CD4-positive, alpha-beta T cell treated with Interferon alpha-2 for 1 hour (primary cell): ENCODE results near the gene CPSF2.

Experiments
- DNase-seq, 2 donors: peaks; one replicate each; pipeline ENCODE4 v3.0.0-alpha.2; 2020 to 2022

CPSF2 gene

DNA sequence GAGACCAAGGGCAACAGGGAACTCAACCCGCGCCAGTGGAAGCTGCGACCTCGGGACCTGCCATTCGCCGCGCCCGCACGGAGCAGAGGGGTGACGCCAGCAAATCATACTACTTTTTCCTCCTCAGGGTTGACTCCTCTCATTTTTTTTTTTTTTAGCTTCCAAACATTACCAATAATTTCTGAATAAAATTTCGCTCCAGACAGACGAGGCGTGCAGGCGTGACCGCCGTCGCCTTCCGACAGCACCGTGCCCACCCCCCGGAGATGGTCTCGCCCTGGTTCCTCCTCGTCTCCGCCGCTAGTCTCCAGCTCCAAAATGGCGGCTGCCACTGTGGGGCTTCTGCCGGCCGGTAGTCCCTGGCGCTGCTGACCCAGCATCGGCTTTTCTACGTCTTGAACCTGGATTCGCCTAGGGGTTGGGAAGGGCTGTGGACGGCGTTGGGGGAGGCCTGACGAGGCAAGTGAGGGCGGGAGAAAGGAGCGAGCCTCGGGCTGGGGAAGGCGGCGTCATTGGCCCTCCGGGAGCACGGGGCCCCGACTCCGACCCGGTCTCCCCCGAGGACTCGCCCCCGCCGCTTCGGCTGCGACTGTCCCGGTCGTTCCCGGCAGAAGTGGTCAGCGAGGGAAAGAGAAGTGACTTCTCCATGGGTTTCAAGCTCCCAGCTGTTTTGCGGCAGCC is at the start of gene CPSF2, which contains the start of gene NDUFB1:
Gene CPSF2 (plus strand): TSS at position 300 of the 681 bp plus-strand sequence. CDS start 9,016 bp downstream, outside the sequence.
Gene NDUFB1 (minus strand): TSS at position 37 of the 681 bp plus-strand sequence. CDS start 4,069 bp downstream, outside the sequence.
- DNase-seq, result peak; percentile 73 to 88

DNA sequence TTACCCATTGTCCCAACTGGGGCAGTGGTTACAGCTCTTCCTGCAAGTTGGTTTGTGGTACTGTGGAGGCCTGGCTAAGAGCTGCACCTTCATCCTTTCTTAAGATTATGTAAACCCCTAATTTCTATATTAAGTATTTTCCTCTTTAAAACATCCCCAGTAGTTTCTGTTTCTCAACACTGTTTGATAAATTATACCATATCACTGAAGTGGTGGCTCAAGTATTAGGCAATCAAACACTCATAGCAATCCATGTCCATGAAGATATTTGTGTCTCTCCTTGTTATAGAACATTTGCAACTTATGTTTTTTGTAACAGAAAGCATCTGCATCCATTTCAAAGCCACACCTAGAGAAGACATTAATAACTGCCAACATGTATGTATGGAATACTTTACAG is 47.2 kb upstream of the CPSF2 start:
- no peak for DNase-seq

DNA sequence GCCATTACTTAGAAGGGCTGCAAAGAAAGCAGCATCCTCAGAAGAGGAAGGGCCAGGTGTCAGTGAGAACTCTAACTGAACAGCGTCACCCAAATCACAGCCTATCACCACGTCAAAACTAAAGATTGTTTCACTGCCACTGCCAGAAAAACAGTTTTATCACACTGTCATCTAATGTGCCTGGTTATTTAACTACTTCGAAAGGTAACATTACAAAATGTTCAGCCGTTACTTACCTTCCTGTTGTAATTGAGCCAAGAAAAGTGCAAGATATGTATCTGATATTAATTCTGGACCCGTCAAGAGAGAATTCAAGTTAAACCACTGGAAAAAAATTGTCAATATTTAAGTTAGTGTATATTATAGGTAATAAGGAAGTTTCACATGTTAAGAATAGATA is 33.3 kb upstream of the CPSF2 start:
- no peak for DNase-seq

DNA sequence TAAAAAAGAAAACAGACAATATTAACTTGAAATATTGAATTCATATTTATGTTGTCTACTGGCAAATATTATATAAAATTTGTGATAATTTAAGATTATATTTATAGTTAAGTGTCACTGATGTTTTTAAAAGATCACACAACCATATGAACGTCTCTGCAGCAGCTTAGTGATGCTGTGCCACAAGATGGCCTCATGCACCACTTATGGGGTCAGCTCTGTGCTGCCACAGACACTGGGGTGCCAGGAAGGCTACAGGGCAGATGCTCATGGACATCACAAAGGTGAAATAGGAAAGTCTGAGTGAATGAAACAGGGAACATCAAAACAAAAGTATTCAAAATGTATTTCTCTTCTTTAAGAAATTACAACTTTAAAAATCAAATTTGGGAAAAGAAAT is 28.4 kb upstream of the CPSF2 start:
- peak in 1 of 2 donors; percentile 11 for DNase-seq

DNA sequence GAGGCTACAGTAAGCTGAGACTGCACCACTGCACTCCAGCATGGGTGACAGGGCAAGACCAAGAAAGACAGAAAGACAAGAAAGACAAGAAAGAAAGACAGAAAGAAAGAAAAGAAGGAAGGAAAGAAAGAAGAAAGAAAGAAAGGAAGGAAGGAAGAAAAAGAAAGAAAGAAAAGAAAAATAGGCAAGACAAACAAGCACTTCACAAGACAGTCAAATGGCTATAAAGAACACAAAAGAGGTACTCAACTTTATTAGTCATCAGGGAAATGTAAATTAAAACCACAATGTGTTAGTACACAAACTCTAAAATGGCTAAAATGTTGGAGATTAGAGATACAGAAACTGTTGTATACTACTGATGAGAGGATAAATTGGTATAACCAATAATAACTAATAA is 22.0 kb upstream of the CPSF2 start:
- no peak for DNase-seq

DNA sequence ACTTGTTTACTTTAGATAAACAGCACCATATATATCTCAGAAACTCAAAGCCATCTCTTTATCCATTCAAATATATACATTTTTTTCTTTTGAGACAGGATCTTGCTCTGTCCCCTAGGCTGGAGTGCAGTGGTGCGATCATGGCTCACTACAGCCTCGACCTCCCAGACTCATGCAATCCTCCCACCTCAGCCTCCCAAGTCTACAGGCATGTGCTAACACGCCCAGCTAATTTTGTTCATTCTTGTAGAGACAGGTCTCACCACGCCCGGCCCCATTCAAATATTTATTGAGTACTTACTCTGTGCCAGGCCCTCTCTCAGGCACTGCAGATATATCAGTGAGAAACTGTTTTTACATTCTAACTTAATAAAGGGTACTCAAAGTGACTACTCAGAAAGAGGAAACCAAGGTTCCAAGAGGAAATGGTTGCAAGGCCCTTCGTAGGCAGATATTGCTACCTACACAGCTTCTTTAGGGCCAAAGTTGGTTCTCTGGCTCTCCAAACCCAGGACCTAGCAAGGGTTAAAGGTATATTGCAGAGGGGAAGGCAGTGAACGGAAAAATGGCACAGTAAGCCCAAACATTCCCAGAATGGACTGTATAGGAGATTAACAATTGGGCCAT is 18.3 kb upstream of the CPSF2 start:
- no peak for DNase-seq

DNA sequence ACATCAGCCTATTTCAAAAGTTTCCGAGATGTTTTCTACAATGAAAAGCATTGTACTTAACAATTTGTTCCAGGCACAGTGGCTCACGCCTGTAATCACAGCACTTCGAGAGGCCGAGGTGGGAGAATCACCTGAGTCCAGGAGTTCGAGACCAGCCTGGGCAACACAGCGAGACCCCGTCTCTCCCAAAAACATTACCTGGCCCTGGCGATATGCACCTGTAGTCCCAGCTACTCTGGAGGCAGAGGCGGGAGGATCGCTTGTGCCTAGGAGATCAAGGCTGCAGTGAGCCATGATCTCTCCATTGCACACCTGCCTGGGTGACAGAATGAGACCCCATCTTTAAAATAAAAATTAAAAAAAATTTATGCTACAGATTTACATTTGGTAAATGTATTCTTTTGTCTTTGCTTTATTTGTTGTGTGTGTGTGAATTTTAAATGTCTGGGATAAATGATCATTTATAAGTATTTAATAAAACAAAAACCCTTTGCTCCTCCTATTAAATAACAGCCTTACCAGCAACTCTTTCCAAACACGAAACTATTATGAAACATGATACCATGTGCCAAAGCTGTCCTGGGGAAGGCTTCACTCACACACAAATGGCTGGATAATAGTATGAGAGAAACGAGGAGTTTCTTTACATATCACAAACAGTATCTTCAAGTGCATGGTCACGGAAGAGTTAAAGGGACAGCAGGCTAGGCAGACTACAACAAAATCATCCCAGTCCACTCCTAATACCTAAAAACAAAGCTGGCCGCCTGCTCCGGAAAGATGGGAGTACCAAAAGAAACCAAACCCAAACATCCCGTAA is 16.5 kb upstream of the CPSF2 start:
- no peak for DNase-seq

DNA sequence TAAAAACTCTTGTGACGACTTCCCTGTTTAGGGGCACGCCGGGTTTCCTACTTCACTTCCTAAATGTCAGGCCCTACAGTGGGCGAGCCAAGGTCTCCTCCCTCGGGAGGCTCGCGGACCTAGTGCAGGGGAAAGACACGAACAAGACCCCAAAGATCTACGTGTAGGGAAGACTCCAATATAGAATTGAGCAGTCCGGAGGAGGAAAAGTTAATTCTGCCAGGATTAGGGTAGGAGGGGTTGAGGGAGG is 16.0 kb upstream of the CPSF2 start:
- peak in 1 of 2 donors; percentile 38 for DNase-seq

DNA sequence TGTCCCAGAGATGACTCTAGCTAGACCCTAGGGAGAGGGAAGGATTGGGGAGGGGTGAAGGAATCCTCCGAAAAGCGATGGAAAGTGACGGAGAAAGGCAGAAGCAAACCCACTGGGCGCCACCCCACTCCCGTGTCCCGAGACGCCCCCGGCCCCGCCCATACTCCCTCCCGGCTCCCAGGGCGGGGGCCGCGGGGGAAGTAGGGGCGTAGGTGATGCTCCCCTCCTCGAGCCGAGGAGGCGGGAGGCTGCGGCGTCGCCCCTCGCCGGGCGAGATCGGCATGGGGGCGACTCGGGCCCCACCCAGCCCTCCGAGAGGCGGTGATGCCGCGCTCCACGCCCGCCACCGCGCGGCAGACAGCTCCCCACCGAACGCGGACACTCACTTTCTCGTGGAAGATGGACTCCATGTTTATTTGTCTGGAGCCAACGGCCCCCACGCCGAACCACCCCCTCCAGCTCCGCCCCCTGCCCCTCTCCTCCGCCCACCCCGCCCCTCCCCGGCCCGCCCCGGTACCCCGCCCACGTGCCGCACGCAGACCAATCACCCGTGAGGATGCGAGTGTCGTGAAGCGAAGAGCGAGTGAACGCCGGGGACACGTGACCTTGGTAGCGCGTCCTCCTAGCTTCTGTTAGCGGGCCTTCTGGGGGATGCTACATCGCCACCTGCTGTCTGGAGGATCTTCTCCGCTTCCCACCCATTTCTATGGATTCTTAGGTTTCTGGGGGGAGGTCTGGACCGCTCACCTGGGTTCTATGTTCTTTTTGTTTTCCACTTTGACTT is 15.4 kb upstream of the CPSF2 start, which contains the start of gene ATXN3:
Gene ATXN3 (minus strand): TSS at position 440 of the 784 bp plus-strand sequence. CDS start 30 bp downstream, at position 410.
- peak; percentile 97 for DNase-seq

DNA sequence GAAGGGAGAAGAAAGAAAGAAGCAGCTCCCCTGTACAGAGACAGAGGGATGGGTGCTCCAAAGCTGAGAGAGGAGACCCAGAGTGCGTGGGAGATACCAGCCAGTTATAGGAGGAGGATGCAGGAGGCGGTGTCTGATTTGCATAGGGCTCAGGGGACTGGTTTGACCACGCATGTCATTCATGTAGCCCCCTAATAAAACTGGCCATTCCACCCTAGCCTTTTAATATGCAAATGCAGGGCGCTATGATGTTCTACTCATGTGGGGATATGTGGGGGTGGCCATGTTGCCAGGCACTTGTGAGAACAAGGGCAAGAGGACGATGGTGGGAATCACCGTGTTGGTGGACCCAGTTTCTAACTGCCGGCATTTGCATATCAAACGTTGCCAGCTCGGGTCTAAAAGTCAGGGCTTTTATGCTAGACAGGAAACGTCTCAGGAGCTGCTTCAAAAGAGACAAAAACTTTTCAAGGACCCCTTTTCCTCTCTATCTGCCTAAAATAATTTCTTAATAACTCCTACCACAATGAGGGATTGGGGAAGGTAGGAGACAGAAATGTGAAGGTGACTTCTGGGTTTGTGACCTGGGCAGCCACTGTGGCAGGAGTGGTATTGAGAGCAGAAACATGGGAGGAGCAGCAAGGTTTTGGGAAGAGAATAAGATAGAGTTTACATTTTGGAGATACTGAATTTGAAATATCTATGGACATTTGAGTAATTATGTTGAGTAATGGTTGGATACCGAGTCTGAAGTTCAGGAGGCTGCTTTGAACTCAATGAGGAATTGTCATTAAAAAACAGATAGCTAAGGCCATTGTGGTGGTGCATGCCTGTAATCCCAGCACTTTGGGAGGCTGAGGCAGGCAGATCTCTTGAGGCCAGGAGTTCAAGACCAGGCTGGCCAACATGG is 13.2 kb upstream of the CPSF2 start:
- DNase-seq, result peak in 1 of 2 donors; percentile 33

DNA sequence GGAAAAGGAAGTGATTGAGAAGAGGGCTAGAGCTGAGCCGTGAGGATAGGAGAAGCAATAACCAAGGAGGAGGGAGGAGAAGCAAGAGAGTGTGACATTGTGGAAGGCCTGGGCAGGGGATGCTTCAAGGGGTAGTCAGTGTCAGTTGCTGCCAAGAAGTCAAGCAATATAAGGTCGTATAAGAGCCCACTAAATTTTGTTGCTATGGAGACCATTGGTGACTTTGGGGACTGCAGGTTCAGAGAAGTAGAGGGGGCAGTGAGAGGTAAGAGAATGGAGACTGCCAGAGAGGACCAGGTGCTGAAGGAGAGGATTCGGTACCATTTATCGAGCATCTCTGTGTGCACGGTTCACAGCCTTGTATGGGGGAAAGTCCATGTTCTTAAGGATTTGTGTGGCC is 12.3 kb upstream of the CPSF2 start:
- DNase-seq, result no peak

DNA sequence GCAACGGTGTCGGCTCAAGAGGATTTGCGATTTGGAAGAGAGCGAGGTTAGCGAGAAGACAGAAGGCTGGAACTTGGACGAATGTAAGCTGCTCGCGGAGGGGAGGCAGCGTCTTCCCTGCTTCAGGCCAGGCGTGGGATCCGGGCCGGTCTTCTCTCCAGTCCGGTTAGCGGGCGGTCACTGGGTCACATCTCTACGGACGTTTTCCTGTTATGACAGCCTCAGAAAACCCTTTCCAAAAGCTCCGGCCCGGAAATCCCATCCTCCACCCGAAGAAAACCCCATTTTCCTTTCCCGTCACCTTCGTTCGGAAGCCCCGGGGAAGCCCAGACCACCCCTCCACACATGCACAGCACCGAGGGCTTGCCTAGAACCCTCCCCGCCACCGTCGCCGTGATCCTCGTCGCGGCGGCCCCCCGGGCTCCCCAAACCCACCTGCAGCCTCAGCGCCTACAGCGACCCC is 531 bp upstream of the CPSF2 start:
- no peak for DNase-seq

DNA sequence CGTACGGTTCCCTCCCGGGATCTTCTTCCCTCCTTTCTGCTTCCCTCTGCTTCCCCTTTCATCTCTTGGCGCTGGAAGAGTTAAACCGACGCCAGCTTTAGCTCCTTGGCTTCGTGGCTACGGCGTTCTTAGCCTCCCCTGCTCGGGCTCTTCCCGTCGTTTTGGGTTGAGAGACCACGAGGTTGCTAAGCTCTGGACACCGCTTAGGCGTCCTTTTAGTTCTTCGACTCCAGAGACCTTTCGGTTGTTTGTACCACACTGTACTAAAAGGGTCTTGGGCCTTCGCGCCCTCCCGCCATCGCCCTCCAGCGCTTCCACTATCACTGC is 545 bp downstream of the CPSF2 start:
- no peak for DNase-seq

DNA sequence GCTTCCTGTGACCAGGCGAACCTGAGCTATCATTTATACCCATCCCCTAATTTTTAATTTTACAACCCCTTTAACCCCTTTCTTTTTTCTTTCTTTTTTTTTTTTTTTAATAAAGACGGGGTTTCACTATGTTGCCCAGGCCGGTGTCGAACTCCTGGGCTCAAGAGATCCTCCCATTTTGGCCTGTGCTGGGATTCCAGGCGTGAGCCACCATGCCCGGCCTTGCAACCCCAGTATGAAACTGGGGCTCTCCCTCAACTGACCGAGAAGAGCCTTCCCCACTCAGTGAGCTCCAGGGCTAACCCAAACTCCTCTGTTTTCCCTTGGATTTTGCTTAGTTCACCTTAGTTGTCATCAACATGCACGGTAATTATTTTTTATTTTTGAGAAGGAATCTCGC is 992 bp downstream of the CPSF2 start:
- no peak for DNase-seq

DNA sequence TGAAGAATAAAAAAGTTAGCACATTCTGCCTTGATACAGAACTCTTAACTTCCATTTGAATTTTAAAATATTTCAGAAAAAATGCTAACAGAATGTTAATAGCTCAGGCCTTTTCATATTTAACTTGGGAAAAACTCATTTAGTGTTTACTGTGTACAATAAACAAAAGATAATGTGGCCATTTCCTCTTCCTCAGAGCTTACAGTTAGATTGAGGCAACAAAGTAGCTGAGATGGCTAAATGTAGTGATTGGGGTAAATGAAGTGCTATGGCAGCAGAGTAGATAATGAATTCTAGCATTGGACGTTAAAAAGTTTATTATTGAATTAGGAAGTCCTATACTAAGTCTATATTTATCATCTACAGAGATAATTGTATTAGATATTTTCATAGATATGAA is 12.7 kb downstream of the CPSF2 start:
- no peak for DNase-seq

DNA sequence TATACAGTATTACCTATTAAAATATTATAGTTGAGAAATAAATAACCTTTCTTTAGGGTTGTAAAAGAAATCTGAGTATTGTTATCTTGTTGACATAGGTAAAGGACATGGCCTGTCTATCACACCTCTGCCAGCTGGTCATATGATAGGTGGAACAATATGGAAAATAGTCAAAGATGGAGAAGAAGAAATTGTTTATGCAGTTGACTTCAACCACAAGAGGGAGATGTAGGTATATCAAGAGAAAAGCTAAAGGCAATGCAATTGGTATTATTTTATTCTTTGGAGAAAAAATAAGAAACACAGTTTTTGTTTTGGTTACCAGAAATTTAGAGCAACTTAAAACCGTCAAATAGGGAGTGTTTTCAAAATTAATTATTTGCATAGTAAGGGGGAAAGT is 13.5 kb downstream of the CPSF2 start:
- DNase-seq, result peak in 1 of 2 donors; percentile 25

DNA sequence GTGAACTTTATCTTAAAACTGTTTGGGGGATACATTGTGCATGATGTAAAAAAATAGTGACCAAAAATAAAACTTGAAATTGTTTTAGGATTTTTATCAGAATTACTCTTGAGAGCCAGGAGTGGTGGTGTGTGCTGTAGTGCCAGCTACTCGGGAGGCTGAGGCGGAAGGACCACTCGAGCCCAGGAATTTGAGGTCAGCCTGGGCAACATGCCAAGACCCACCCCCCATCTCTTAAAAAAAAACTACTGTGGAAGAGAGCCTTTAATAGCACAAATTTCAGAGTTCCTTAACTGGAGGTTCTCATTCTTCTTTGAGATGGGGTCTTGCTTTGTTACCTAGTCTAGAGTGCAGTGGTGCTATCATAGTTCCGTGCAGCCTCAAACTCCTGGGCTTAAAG is 21.5 kb downstream of the CPSF2 start:
- no peak for DNase-seq

DNA sequence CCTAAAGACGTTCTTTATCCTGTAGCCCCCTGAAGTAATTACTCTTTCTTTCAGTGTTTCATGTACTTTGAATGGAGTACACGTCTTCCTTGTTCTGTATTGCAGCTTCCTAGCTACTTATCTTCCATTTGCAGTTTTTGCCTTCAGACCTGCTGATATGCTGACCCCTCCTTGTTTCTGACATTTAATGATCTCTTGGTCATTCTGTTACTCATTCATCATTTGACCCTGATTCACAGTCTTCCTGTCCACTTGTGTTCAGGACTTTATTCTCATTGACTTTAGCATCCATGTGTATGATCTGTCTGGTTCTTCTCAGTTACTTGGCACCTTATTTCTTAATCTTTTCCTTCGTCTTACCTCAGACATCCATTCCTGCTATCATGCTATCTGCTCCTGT is 22.2 kb downstream of the CPSF2 start:
- no peak for DNase-seq

DNA sequence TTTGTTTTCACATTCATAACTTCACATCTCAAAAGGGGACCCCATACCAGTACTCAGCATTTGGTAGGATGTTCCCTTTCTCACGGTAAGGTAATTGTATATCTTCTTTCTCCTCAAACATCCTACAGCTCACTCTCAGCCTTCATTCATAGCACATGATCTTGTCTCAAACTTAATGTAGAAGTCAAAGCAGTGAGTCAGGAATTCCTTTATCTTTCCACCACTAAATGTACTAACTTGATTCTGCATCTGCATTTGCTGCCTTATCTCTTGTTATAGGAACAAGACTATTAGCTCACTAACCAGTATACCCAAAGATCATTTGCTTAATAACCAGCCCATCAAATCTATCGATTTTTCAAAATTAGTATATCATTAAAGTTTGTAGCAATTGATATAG is 22.9 kb downstream of the CPSF2 start:
- DNase-seq, result no peak

DNA sequence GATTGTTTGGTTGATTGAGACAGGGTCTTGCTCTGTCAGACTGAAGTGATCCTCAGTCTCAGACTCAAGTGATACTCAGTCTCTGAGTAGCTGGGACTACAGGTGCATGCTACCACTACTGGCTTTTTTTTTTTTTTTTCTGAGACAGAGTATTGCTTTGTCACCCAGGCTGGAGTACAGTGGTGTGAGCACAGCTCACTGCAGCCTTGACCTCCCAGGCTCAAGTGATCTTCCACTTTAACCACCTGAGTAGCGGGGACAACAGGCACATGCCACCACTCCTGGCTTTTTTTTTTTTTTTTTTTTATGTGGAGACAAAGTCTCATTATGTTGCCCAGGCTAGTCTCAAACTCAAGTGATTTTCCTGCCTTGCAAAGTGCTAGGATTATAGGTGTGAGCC is 31.8 kb downstream of the CPSF2 start:
- DNase-seq, result no peak

DNA sequence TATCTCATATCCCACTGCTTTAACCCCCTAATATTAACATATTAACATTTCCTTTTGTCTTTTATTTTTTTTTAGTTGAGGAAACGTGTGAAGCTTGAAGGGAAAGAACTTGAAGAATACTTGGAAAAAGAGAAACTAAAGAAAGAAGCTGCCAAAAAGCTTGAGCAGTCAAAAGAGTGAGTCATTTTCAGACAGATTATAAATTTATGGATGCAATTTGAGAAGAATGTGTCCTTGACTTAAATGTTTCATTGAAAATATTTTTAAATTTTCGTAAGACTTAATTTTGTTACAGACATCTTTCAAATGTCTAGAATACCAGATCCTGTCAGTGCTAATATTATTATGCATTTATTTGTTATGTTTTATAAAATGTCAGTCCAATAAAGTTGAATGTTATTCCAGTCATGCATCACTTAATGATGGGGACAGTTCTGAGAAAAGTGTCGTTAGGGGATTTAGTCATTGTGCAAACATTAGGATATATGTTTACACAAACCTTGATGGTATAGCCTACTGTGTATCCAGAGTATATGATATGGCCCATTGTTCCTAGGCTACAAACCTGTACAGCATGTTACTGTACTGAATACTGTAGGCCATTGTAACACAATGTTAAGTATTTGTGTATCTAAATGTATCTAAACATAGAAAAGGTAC is 32.6 kb downstream of the CPSF2 start:
- DNase-seq, result no peak
